GM19452 (cell line): Measurements from ENCODE around the gene AFDN.

ENCODE experiments used
- ATAC-seq: cut with Tn5 transposase; IDR thresholded peaks from one replicate; pipeline ENCODE4 v1.9.1; 2021; ENCODE audit not compliant: unreplicated experiment

The AFDN gene

DNA sequence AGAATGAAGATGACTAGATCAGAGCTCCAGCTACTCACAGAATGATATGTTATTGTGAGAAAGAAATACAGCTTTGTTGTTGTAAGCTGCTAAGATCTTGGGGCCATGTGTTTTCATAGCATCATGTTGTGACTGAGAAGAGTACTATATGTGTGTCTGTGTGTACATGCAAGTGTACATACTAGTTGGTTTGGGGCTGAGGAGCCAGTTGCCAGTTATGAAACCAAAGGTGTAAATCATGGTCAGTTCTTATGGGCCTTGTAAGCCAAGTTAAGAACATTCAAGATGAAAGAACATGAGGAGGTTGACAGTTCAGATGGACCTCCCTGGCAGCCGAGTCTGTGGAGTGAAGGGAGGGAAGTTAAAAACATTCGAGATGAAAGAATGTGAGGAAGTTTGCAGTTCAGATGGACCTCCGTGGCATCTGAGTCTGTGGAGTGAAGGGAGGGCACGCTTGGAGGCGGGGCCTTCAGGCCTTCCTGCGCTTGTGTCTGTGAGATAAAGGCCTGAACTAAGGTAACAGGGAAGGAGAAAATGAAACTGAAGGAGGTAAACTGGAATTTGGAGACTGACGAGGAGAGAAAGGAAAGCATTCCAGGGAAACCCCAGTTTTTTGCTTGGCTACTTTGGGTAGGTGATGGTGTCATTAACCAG is 13.9 kb downstream of the AFDN start:
- no peak for ATAC-seq

DNA sequence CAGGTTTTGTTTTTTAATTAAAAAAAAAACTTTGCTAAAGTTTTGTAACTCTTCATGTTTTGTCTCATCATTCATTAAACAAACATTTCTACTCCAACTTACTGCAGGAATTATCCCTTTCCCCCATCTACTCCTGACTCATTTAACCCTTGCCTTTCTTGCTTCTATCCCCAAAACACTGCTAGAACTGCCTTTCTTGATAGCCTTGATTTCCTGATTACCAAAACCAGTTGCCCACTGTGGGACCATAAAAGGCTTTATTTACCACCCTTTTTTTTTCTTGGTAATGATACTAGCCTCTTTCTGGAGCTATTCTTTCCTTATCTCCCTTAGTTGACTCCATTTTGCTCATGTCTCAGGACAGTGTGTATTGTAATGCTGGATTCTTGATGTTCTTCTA is 15.3 kb downstream of the AFDN start:
- ATAC-seq = no peak

DNA sequence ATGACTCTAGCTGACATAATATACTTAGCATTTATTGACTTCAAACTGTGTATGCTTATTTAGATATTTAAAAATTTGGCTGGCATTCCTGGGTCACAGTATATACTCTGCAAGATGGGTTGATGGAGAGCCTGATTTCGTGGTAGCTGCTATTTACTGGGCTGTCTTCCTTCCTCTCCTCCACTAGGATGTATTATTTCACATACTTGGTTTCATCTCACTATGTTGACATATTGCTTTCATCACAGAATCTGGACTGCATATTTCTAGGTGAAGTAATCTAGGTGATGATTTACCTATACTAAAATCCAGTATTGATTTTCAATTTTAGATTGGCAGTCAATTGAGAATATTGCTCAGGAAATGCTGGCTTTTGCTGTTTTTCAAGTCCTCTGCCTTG is 15.7 kb downstream of the AFDN start:
- ATAC-seq = no peak

DNA sequence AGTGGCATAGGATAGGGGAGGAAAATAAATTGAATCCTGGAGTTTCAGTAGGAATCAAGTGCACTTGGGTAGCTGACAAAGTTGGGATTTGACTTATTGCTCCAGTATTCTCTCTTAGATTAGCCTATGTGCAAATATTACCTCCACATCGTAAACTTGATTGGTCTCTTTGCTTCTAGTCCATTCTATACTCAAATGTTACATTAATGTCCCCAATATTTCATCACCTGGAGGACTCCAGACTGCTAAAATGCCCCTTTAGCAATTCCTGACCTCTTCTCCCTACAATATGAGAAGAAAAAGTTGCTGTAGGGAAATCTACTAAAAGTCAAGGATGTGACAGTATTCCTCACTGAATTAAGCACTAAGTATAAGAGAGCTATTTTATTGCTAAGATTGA is 16.3 kb downstream of the AFDN start:
- ATAC-seq = no peak

DNA sequence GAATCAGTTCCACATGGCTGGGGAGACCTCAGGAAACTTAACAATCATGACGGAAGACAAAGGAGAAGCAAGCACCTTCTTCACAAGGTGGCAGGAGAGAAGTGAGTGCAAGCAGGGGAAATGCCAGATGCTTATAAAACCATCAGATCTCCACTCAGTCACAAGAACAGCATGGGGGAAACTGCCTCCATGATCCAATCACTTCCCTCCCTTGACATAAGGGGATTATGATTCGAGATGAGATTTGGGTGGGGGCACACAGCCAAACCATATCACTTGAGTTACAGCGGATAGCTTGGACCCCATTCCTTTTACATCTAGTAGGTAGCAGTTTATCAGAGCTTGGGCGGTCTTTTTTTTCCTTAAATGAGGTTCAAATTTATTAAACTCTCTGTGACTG is 19.1 kb downstream of the AFDN start:
- ATAC-seq = no peak

DNA sequence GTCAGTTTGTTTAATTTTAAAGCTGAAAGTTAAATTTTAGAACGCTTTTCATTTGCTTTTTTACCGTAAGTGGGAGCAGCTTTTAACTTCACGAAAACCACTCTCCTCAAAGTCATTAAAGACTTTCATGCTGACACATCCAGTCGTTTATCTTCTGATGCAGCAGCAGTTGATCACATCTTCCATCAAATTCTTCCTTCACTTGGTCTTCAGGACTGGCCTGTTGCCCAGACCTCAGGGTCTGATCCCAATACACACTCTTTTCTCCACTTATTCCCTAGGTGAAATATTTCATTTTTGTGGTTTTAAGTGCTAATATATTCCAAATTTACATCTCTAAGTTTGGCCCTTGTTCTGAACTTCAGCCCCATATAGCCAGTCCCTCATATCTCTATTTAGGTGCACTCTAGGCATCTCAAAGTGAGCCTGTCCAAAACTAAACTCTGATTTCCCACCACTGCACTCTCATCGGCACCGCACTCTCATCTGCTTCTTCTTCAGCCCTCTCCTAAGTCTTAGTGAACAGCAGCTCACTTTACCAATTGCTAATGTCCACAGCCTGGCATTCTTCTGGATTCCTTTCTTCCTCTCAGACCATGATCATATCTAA is 20.4 kb downstream of the AFDN start:
- no peak for ATAC-seq

DNA sequence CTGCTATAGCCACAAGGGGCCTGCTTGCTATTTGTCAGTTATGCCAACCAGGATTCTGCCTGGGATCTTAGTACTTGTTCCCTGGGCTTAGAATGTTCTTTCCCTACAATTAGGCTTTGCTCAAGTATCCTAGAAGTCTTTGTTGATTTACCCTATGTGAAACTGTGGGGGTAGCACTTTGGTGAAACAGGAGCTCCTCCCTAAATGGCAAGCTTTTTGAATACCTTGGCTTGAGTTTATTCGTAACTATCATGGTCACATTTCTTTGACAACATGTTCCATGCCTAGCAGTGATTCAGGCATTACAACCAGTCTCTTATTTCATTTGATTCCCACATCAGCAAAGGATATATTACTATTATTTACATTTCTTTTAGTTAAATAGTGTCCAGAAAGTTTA is 21.2 kb downstream of the AFDN start:
- no peak for ATAC-seq

DNA sequence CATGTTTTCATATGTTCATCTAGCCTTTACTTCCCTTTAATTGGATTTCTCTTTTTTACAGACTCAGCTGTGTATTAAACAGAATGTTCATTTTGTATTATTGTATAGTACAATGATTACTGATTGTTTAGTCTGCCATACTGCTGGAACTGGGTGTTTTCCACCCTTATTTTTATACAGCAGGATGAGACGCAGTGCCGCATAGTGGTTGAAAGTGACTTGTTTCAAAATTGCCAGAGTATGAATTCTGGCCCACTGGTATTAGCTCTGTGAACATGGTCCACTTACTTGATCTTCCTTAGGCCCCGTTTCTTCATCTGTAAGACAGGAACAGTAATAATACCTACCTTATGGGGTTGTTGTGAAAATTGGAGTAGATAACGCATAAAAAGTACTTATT is 22.1 kb downstream of the AFDN start:
- ATAC-seq = no peak

DNA sequence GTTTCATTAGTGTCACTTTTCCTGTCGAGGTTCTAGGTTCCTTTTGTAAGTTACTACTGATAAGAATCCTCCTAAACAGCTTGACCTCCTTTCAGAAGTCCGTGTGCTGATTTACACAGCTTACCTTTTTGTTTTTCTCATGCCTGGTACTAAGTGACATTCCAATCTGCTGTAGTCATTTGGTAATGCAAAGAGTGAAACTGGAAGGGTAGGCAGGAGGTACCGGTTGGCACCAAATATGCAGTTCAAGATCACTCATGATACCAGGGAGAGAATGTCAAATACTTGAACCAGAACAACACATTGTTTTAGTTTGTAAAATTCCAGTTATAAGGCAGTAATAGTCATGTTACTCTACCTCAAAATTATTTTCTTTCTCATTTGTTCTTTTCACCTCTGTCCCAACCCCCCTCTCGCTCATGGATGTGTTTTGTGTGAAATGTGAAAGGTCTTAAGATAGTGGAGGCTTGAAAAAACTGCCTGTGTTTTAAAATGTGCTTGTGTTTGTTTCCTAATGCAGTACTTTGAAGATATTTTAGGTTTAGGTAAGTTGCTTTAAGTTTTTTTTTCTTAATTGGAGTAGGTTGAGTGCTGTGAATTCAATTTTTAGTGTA is 23.2 kb downstream of the AFDN start:
- no peak for ATAC-seq

DNA sequence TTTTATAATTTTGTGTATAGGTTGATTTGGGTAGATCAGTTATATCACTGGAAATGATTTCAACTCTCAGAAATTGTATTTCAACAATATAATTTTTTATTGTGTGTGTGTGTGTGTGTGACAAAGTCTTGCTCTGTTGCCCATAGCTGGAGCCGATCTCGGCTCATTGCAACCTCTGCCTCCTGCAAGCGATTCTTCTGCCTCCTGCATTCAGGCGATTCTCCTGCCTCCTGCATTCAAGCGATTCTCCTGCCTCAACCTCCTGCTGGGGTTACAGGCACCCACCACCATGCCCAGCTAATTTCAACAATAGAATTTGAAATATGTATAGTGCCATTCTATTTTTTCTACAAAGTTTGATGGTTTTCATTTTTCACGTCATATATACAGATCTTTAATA is 24.1 kb downstream of the AFDN start:
- ATAC-seq = no peak

DNA sequence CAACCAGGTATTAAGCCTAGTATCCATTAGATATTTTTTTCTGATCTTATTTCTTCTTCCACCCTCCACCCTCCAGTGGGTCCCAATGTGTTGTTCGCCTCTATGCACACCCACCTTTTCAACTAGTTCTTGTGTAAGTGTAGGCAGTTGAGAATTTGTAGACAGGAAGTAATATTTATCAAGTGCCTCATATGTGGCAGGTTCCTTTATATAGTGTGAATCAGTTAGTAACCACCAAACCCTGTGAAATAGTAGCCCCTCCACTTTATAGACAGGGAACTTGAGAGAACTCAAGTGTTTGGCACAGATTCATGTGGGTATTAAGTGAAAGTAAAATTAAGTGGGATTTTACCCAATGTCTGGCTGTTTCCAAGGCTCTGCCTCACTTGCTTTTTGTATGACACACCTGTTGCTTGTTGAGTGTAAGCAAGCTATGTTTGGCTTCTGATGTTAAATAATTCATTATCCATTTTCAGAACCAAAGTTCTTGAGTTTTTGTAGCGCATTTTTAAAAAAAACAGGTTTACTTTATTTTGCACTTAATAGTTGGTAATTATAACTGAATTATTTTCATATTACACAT is 24.8 kb downstream of the AFDN start:
- no peak for ATAC-seq

DNA sequence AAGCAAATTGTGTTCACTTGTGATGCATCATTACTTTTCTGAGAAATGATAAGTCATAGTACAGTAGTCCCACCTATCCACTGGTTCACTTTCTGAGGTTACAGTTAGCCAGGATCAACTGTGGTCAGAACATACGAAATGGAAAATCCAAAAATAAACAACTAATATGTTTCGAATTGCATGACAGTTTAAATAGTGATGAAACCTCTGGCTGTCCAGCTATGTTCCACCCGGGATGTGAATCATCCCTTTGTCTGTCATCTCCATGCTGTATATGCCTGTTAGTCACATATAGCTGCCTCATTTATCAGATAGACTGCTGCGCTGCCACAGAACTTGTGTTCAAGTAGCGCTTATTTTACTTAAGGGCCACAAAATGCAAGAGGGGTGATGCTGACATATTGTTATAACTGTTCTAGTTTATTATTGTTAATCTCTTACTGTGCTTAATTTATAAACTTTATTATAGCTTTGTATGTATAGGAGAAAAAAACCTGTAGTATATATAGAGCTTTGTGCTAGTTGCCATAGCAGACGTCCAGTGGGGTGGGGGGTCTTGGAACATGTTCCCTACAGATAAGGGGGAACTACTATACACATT is 29.2 kb downstream of the AFDN start:
- ATAC-seq = no peak

DNA sequence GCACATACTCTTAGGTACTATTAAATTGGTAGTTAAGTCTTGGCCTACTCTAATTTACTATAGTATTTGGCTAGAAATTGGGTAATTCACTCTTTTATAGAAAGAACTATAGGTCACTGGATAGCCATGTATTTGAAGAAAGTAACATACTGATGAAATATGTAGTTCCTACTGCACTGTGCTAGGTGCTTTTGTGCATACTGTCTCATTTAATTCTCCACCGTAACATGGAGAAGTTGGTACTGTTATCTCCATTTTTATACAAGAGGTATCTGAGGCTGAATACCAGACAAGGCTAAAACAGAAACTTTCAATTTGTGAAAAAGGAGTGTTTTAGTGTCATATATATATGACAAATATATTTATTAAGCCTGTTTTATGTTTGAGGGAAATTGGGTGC is 29.8 kb downstream of the AFDN start:
- ATAC-seq = no peak

DNA sequence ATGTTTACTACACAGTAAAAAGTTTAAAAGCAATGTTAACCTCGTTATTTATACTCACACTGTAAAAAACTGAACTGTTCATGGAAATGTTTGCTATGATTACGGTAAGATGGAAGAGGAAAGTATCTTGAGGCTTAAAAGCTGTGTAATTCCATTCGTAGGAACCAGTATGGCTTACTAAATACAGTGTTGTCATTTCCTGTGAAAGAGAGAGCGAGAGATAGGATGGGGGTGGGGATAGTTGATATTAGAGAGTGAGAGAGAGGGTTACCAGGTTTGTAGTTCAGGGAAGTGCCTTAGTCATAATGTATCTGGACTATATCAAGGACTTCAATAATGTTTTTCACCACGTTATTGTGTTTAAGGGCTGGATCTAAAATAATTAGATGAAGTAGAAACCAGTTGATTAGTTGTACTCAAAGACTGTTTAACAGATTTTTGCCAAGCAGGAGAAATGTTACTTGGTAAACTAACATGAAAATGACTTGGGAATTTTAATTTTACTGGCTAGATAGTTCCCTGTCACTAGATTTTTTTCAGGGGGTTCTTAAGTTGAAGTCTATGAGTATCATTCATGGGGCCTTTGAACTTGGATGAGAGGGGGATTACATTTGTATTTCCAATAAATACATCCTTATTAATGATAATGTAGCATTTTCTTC is 30.4 kb downstream of the AFDN start:
- ATAC-seq = no peak

DNA sequence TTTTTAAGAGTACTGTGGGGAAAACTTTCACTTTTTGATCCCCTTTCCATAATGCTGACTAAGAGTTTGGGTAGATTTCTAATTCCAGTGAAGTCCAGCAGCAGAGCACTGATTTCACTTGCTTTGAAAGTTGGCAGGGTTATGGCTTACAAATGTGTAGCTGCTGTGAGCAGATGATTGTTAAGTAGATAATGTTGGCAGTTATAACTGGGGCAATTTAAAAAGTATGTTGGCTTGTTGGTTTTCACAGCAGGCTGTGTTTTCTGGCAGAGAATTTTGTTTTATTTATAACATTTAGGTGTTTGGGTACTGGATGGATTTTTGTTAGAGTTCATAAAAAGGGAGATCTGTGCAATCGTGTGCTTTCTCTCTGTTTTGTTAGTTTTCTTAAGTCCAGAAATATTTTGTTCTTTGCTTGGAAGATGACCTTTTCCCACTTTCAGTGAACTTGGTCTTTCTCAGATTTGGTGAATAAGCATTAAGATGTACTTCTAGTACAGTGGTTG is 31.4 kb downstream of the AFDN start:
- no peak for ATAC-seq

DNA sequence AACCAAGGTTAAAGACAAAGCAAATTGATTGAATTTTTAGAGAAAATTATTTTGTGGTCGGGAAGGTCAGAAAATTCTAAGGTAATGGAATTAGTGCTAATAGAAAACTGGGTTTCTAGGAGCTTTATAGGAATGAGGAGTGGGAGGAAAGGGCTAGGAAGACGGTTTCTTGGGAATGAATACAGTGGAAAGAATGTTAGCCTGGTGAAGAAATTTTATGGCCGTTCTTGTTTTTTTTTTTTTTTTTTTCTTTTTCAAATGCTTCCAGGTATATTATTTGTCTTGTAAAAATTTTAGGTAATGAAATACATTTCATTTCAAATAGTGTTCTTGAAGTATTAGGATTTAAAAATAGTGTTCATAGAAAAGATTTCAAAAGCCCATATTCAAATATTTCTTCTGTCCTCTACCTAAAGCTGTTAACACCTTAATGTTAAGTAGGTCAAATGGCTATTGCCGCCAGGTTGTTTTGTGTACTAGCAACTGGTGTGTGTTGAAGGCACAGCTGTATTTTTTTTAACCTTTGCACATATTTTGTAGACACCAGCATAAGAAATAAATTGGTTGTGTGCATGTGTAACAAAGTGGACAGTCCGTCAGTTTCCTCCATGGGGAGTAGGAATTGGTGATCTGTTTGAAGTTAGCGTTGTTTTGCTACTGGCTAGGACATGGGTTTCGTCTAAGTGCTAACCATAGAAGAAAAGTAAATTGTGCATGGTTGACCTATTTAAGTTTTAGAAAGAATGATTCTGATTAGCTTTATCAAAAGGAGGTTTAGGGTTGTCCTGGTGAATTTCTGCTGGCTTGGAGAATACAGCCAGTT is 32.3 kb downstream of the AFDN start:
- no peak for ATAC-seq

DNA sequence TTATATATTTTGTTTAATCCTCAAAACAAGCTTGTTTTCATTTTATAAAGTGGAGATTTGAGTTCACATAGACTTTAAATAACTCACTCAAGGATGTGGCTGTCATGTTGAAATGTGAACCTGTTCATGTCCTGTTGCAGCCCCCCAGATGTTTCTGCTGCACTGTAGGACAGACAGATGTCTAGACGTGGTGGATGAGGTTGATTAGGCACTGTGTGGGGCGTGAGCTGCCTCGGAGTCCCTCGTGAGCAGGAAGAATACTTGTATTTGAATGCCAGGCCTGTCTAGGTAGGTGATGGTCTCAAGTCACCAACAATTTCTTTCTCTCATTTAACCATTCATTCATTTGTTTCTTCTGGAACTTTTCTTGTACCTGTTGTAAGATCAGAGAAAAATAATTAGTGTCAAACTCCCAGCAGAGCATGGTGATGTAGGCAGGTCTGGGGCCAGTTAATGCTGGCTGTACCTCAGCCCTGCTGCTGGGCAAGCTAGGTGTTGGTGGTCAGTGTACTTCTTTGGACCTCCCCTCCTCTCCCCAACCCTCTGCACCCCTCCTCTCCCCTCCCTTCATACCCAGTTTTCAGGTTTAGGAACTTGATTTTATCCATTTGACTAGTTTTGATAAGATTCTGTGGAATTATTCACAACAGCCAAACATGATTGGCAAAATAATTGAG is 34.0 kb downstream of the AFDN start:
- no peak for ATAC-seq

DNA sequence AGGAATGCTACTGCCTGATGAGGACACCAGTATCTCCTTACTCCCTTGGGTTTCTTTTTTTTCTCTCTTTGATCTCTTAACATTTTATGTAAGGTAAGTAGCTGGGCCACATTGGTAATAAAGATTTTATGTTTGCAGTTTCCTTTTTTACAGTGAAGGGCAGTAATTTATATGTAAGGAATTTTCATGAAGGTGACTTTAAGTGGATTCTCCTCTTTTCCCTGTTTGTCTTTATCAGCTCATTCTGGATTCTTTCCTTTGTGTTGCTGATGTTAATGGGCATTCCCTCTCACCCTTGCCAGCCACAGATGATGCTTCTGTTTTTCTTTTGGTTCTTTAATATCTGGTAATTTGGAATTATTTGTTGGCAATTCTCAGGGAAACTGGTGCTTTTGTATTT is 34.7 kb downstream of the AFDN start:
- ATAC-seq = no peak

DNA sequence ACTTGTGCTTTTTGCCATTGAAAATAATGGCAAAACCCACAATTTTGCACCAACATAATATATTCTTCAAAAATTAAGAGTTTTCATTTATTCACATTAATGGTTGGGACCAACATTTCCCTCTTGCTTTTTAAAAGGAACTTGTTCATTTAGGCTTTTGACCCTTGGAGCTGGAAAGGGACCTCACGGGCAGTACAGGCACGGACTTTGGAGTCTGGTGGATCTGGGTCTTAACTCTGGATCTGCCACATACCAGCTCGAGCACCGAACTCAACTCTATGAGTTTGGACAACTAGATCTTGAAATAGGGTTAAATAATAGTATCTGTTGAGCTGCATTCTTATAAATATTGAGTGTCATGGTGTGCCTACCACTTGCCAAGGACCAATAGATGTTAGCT is 37.2 kb downstream of the AFDN start:
- ATAC-seq = no peak

DNA sequence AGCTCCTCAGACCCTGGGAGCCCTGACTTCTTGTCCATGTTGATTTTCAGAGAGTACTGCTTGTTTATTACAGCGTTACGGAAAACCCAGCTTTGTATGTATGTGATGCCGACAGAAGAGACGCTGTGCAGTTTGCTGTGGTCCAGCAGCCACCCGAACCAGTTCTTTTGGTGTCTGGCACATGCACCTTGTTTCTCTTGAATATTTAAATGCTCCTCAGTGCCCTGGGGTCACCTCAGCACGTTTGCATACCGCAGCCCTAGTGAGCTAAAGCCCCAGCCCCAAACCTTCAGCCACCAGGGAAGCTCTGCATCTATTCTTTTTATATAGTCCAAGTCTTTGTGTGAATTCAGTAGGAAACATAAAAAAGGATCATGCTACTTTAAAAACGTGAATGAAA is 39.9 kb downstream of the AFDN start:
- ATAC-seq = no peak
